B cell (primary cell): ENCODE results near the gene CRYBA1. TPM values are rescaled to one million over a fixed set of nuclear protein-coding genes. Genes with fewer than 3 reads are reported as not detected.

Experiments used
- ATAC-seq: fragments of 200-7000 bp; cut with Tn5 transposase; one replicate; pipeline ENCODE4 v1.10.0; 2021; ENCODE audit warnings: low read depth, mild to moderate bottlenecking, moderate number of reproducible peaks, moderate library complexity
- CTCF ChIA-PET: fragments of 350-600 bp; sonication (Branson Sonifier 250); formaldehyde crosslinking; loops from one replicate; lab custom pipeline; 2021; ENCODE audit warnings: antibody characterized with exemption, inconsistent platforms; lab: Charles Lee
- POLR2A ChIA-PET: fragments of 350-600 bp; sonication (Branson Sonifier 250); formaldehyde crosslinking; loops from one replicate; lab custom pipeline; 2021; ENCODE audit warnings: antibody characterized with exemption; lab: Charles Lee
- DNase-seq: peaks from one replicate; pipeline ENCODE4 v3.0.0; 2013
- H2AFZ ChIP-seq: 2 replicates; pipeline ENCODE4 v1.6.1; 2012; ENCODE audit warnings: mild to moderate bottlenecking, low read depth, low read length; ENCODE audit not compliant: insufficient read depth, poor library complexity, severe bottlenecking
- H3K27ac ChIP-seq, 2 donors: 1 replicate in 1 of 2; 2 replicates in 1 of 2; pipeline ENCODE4 v1.5.1; 2012 to 2013; ENCODE audit warnings: low read length in 2 of 2, mild to moderate bottlenecking in 2 of 2, moderate library complexity in 1 of 2
- H3K27me3 ChIP-seq, 4 experiments: fragments of 200-600 bp in 1 of 4; sonication (generic) in 1 of 4; replicated peaks in 1 of 4; 1 replicate in 2 of 4; 2 replicates in 2 of 4; pipeline versions ENCODE4 v1.6.1 to v1.7.0; 2013 to 2016; ENCODE audit warnings: low read length in 3 of 4, mild to moderate bottlenecking in 2 of 4, mixed read lengths in 1 of 4, moderate library complexity in 1 of 4; ENCODE audit not compliant: insufficient read depth in 4 of 4, control insufficient read depth in 3 of 4; ENCODE audit errors: control extremely low read depth in 1 of 4
- H3K36me3 ChIP-seq, 2 experiments: replicated peaks in 1 of 2; 1 replicate in 1 of 2; 2 replicates in 1 of 2; pipeline versions ENCODE4 v1.6.1 to v1.7.1; 2013; ENCODE audit warnings: low read length in 1 of 2; ENCODE audit not compliant: insufficient read depth in 2 of 2, control insufficient read depth in 1 of 2; ENCODE audit errors: control extremely low read depth in 1 of 2, extremely low read depth in 1 of 2
- H3K4me1 ChIP-seq, 2 donors: fragments of 200-600 bp in 1 of 2; sonication (generic) in 1 of 2; 1 replicate in 1 of 2; 2 replicates in 1 of 2; pipeline versions ENCODE4 v1.5.1 to v1.6.1; 2013 to 2017; ENCODE audit warnings: low read length in 2 of 2; ENCODE audit not compliant: control insufficient read depth in 2 of 2, insufficient read depth in 2 of 2
- H3K4me2 ChIP-seq: replicated peaks from 2 replicates; pipeline ENCODE3; 2012; ENCODE audit warnings: mild to moderate bottlenecking, low read depth, low read length; ENCODE audit not compliant: poor library complexity, severe bottlenecking
- H3K4me3 ChIP-seq, 5 experiments: fragments of 200-600 bp in 1 of 5; sonication (generic) in 1 of 5; 1 replicate in 3 of 5; 2 replicates in 2 of 5; pipeline versions ENCODE4 v1.5.1 to v1.7.0; 2011 to 2016; ENCODE audit warnings: low read length in 4 of 5, mild to moderate bottlenecking in 4 of 5, low read depth in 2 of 5, control low read depth in 1 of 5, moderate library complexity in 1 of 5; ENCODE audit not compliant: insufficient read depth in 1 of 5; ENCODE audit errors: control extremely low read depth in 1 of 5, extremely low read depth in 1 of 5
- H3K79me2 ChIP-seq: fragments of 200-600 bp; sonication (generic); one replicate; pipeline ENCODE4 v1.6.0; 2016; ENCODE audit warnings: low read length; ENCODE audit not compliant: control insufficient read depth, insufficient read depth
- H3K9ac ChIP-seq: fragments of 200-600 bp; sonication (generic); 2 replicates; pipeline ENCODE4 v1.6.1; 2017; ENCODE audit warnings: mild to moderate bottlenecking, low read length, moderate library complexity
- H3K9me3 ChIP-seq, 3 donors: one replicate each; pipeline versions ENCODE4 v1.6.1 to v1.7.1; 2013; ENCODE audit warnings: low read length in 2 of 3; ENCODE audit not compliant: control insufficient read depth in 2 of 3, insufficient read depth in 1 of 3; ENCODE audit errors: control extremely low read depth in 1 of 3
- H4K20me1 ChIP-seq: 2 replicates; pipeline ENCODE4 v1.6.0; 2012; ENCODE audit warnings: mild to moderate bottlenecking, low read length; ENCODE audit not compliant: insufficient read depth, control insufficient read depth, poor library complexity, severe bottlenecking
- H3K27ac Mint-ChIP-seq: one replicate; pipeline ENCODE4 v1.8.0; 2021; ENCODE audit warnings: mixed read lengths
- H3K27me3 Mint-ChIP-seq: one replicate; pipeline ENCODE4 v1.8.0; 2021; ENCODE audit warnings: mixed read lengths
- H3K4me1 Mint-ChIP-seq: one replicate; pipeline ENCODE4 v1.8.0; 2021; ENCODE audit warnings: mixed read lengths
- H3K4me3 Mint-ChIP-seq: one replicate; pipeline ENCODE4 v1.8.0; 2021; ENCODE audit warnings: mixed read lengths
- H3K9me3 Mint-ChIP-seq: one replicate; pipeline ENCODE4 v1.8.0; 2022; ENCODE audit warnings: mixed read lengths; ENCODE audit not compliant: insufficient read depth
- CTCF ChIP-seq: fragments of 200-600 bp; IDR thresholded peaks from one replicate; pipeline ENCODE4 v1.8.0; 2022; ENCODE audit warnings: antibody characterized with exemption, mild to moderate bottlenecking
- EZH2 ChIP-seq: IDR thresholded peaks from 2 replicates; pipeline ENCODE4 v1.6.1; 2012; ENCODE audit warnings: borderline replicate concordance, low read depth, mild to moderate bottlenecking, moderate library complexity, low read length; ENCODE audit not compliant: insufficient read depth, poor library complexity, severe bottlenecking
- WGBS: methylation state at CpG from one replicate; pipeline ENCODE4 v1.1.5; 2013; ENCODE audit warnings: missing lambda C conversion rate; ENCODE audit not compliant: insufficient coverage; 5-methylcytosine and 5-hydroxymethylcytosine counted together
- intact Hi-C: fragments of 100-400 bp; cut with micrococcal nuclease; formaldehyde crosslinking; loops from one replicate; pipeline ENCODE4 v1.10.0; 2022
- polyA plus RNA-seq: library from polyadenylated mRNA; depleted of rRNA; stranded (reverse); fragments of >200 nt; gene quantifications from 2 replicates; pipeline ENCODE4 v1.2.3, GENCODE V29; 2012
- total RNA-seq, 2 donors: library from RNA; stranded (reverse); fragments of 120-200 nt in 1 of 2; gene quantifications; 1 replicate in 1 of 2; 2 replicates in 1 of 2; pipeline versions ENCODE4 v1.2.3 to v1.2.4, GENCODE V29; 2013 to 2022

CRYBA1 gene
- total and polyA plus RNA-seq, 2 donors (not counting 1 experiment from before 2014, with no cell fraction given) = not detected

- Histone ChIP-seq H3K79me2 (no peaks in the 10 kb centered on the region), H3K4me1 (peaks cover 5 to 12% of the 10 kb centered on the region in 2 donors), H3K27ac (no peak overlapping the region), H3K9ac (no peak overlapping the region), H3K4me2 (no peak overlapping the region), H3K4me3 (no peak overlapping the region), H2AFZ (no peak overlapping the region), H3K9me3 (no peaks in the 10 kb centered on the region), H3K36me3 (no peaks in the 10 kb centered on the region), H4K20me1 (no peaks in the 10 kb centered on the region), H3K27me3 (no peaks in the 10 kb centered on the region)
- DNase-seq (no peak), ATAC-seq (no peak)
- CTCF ChIA-PET = interaction anchor here (1.2 to 14.8 kb wide), 5 partner anchors 9 to 85 kb away, joined by 3 to 304 read pairs (median 5); no protein-coding TSS in a partner anchor
- no peak overlapping the region for H3K27ac Mint-ChIP-seq
- H3K4me1 Mint-ChIP-seq = peaks cover 8% of the 10 kb centered on the region
- no peaks in the 10 kb centered on the region for H3K9me3 Mint-ChIP-seq
- POLR2A ChIA-PET = no interaction called here
- no peak overlapping the region for H3K4me3 Mint-ChIP-seq
- intact Hi-C loops = no loop called here
- peaks cover 5% of the 10 kb centered on the region for H3K27me3 Mint-ChIP-seq
- TF ChIP-seq CTCF (no peak), EZH2 (no peak)
- 74% methylated on average over 4 of the region's 6 CpGs for WGBS
Observed at GRCh38 chr17:29216181-29216580, 30.5 kb upstream of the CRYBA1 start.

- 100% methylated on average over 1 of the region's 5 CpGs for WGBS
- H3K4me1 ChIP-seq = peaks cover 5 to 12% of the 10 kb centered on the region in 2 donors
- Mint-ChIP-seq H3K9me3 (no peaks in the 10 kb centered on the region), H3K4me3 (no peak overlapping the region), H3K4me1 (peaks cover 8% of the 10 kb centered on the region), H3K27ac (no peak overlapping the region), H3K27me3 (peaks cover 5% of the 10 kb centered on the region)
- no peaks in the 10 kb centered on the region for H4K20me1 ChIP-seq
- H3K4me3 ChIP-seq = no peak overlapping the region
- H3K9ac ChIP-seq = no peak overlapping the region
- POLR2A ChIA-PET = no interaction called here
- no peak overlapping the region for H2AFZ ChIP-seq
- TF ChIP-seq CTCF (no peak), EZH2 (no peak)
- H3K4me2 ChIP-seq = no peak overlapping the region
- no peaks in the 10 kb centered on the region for H3K79me2 ChIP-seq
- ATAC-seq = no peak
- no peak overlapping the region for H3K27ac ChIP-seq
- CTCF ChIA-PET = interaction anchor here (1.0 to 14.8 kb wide), 5 partner anchors 10 to 93 kb away, joined by 3 to 304 read pairs (median 7); no protein-coding TSS in a partner anchor
- H3K9me3 ChIP-seq = no peaks in the 10 kb centered on the region
- no peaks in the 10 kb centered on the region for H3K36me3 ChIP-seq
- DNase-seq = no peak
- intact Hi-C loops = no loop called here
- H3K27me3 ChIP-seq = no peaks in the 10 kb centered on the region
Observed at GRCh38 chr17:29216856-29217255, 29.8 kb upstream of the CRYBA1 start.
